ENCODE data around the gene VSX1. TPM values are rescaled to one million over a fixed set of nuclear protein-coding genes. Genes with fewer than 3 reads are reported as not detected.

VSX1 gene
- total and polyA plus RNA-seq, 9 of the 15 experiments (the other 6 are each of a cell fraction or from before 2014, with no cell fraction given), result not detected

GRCh38 chr20:25070821-25071473 is 11.0 kb downstream of the VSX1 start:
- no peak overlapping the region for H3K27ac ChIP-seq (ENCODE audit: extremely low read depth, low read depth, low read length)
- H3K9me3 ChIP-seq (replicated peaks; ENCODE audit: control insufficient read depth, insufficient read depth, low read depth, low read length), result no peaks in the 10 kb centered on the region
- DNase-seq (ENCODE audit: extremely low read depth in 1 of 4, low spot score in 3 of 4) (no peak), FAIRE-seq (no peak), ATAC-seq (no peak)
- H3K4me3 ChIP-seq, result no peak overlapping the region
- H2AFZ ChIP-seq (ENCODE audit: low read depth, low read length), result no peak overlapping the region
- H3K4me2 ChIP-seq (ENCODE audit: insufficient read depth, low read length), result no peak overlapping the region
- no peaks in the 10 kb centered on the region for H3K79me2 ChIP-seq (ENCODE audit: control insufficient read depth, insufficient read depth, low read length)
- H3K4me1 ChIP-seq (replicated peaks in 1 of 2; ENCODE audit: control insufficient read depth in 2 of 2, insufficient read depth in 2 of 2, low read length in 2 of 2), result no peaks in the 10 kb centered on the region
- in situ Hi-C loops (cut with MboI) (no loop called here), intact Hi-C loops (cut with micrococcal nuclease) (loop anchor here (2.0 to 10.0 kb wide), 2 partner anchors 74 to 104 kb away; no protein-coding TSS in a partner anchor)
- H3K9ac ChIP-seq (ENCODE audit: insufficient read depth in 1 of 2, low read depth in 2 of 2, low read length in 2 of 2), result no peak overlapping the region
- H4K20me1 ChIP-seq (replicated peaks; ENCODE audit: control insufficient read depth, insufficient read depth, low read length), result no peaks in the 10 kb centered on the region
- ChIA-PET POLR2A (no interaction called here), CTCF (ENCODE audit: low intra/inter-chr PET ratio) (no interaction called here)
- no peak for TF ChIP-seq WHSC1 (IDR thresholded peaks at IDR 0.05; ENCODE audit: low read length)
- BruUV-seq (replicated peaks), result no TSS peak
- WGBS (ENCODE audit: insufficient coverage, low coverage, missing lambda C conversion rate), result 0% methylated on average over 5 of the region's 5 CpGs
- no peaks in the 10 kb centered on the region for H3K9me1 ChIP-seq (ENCODE audit: control insufficient read depth, insufficient read depth, low read length)
- H3K36me3 ChIP-seq (ENCODE audit: control insufficient read depth, insufficient read depth, low read length), result no peaks in the 10 kb centered on the region
- peaks cover 0 to 13% of the 10 kb centered on the region in 2 experiments; a peak in 3 of 5 replicates for H3K27me3 ChIP-seq (ENCODE audit: control insufficient read depth in 2 of 2, insufficient read depth in 2 of 2, low read length in 2 of 2)

GRCh38 chr20:25067102-25067987 is 14.6 kb downstream of the VSX1 start:
- intact Hi-C loops (cut with micrococcal nuclease) (no loop called here), in situ Hi-C loops (cut with MboI) (no loop called here)
- H3K4me3 ChIP-seq, result no peak overlapping the region
- 11% methylated on average over 7 of the region's 18 CpGs for WGBS (ENCODE audit: insufficient coverage, low coverage, missing lambda C conversion rate)
- no peaks in the 10 kb centered on the region for H3K36me3 ChIP-seq (ENCODE audit: control insufficient read depth, insufficient read depth, low read length)
- CTCF ChIA-PET (ENCODE audit: low intra/inter-chr PET ratio), result interaction anchor here (4.3 kb wide), 1 partner anchor 73 kb away, joined by 34 read pairs; the partner anchor contains the start of gene APMAP
- no peaks in the 10 kb centered on the region for H3K9me3 ChIP-seq (replicated peaks; ENCODE audit: control insufficient read depth, insufficient read depth, low read depth, low read length)
- FAIRE-seq (no peak), ATAC-seq (no peak), DNase-seq (ENCODE audit: extremely low read depth in 1 of 4, low spot score in 3 of 4) (no peak)
- H3K4me2 ChIP-seq (ENCODE audit: insufficient read depth, low read length), result no peak overlapping the region
- POLR2A ChIA-PET, result interaction anchor here (0.7 kb wide), 1 partner anchor 44 kb away, joined by 5 read pairs; no protein-coding TSS in a partner anchor
- BruUV-seq (replicated peaks), result no TSS peak
- no peaks in the 10 kb centered on the region for H3K9me1 ChIP-seq (ENCODE audit: control insufficient read depth, insufficient read depth, low read length)
- H3K4me1 ChIP-seq (replicated peaks in 1 of 2; ENCODE audit: control insufficient read depth in 2 of 2, insufficient read depth in 2 of 2, low read length in 2 of 2), result no peaks in the 10 kb centered on the region
- H3K27me3 ChIP-seq (ENCODE audit: control insufficient read depth in 2 of 2, insufficient read depth in 2 of 2, low read length in 2 of 2), result peaks cover 0 to 20% of the 10 kb centered on the region in 2 experiments; a peak in 3 of 5 replicates
- H3K79me2 ChIP-seq (ENCODE audit: control insufficient read depth, insufficient read depth, low read length), result no peaks in the 10 kb centered on the region
- H2AFZ ChIP-seq (ENCODE audit: low read depth, low read length), result no peak overlapping the region
- no peak overlapping the region for H3K9ac ChIP-seq (ENCODE audit: insufficient read depth in 1 of 2, low read depth in 2 of 2, low read length in 2 of 2)
- no peaks in the 10 kb centered on the region for H4K20me1 ChIP-seq (replicated peaks; ENCODE audit: control insufficient read depth, insufficient read depth, low read length)
- H3K27ac ChIP-seq (ENCODE audit: extremely low read depth, low read depth, low read length), result no peak overlapping the region
- TF ChIP-seq IRF1 (CRISPR knock-in tag; IDR thresholded peaks at IDR 0.05; ENCODE audit: borderline replicate concordance), result no peak
- TF ChIP-seq SNIP1 (IDR thresholded peaks at IDR 0.05; ENCODE audit: low read depth), result no peak
- TF ChIP-seq PCBP2 (IDR thresholded peaks at IDR 0.05; ENCODE audit: low read depth, low read length, poor library complexity, severe bottlenecking), result no peak
- no peak for TF ChIP-seq SMARCB1 (IDR thresholded peaks at IDR 0.05; ENCODE audit: insufficient read length, low read depth)
- TF ChIP-seq, protein P1, sequence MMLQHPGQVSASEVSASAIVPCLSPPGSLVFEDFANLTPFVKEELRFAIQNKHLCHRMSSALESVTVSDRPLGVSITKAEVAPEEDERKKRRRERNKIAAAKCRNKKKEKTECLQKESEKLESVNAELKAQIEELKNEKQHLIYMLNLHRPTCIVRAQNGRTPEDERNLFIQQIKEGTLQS (IDR thresholded peaks at IDR 0.05), result no peak
- TF ChIP-seq, protein P1 (CRISPR knock-in tag; conservative IDR thresholded peaks at IDR 0.05), result no peak
- no peak for TF ChIP-seq ZNF324 (CRISPR knock-in tag; IDR thresholded peaks at IDR 0.05)
- no peak for TF ChIP-seq PML (IDR thresholded peaks at IDR 0.05; ENCODE audit: low read length)
- no peak for TF ChIP-seq ZNF766 (CRISPR knock-in tag; conservative IDR thresholded peaks at IDR 0.05)
- no peak for TF ChIP-seq NR4A1 (CRISPR knock-in tag; IDR thresholded peaks at IDR 0.05)
- TF ChIP-seq NR4A1 (tag; IDR thresholded peaks at IDR 0.05), result no peak

Measured in K562 (cell line).